Measurements from ENCODE around the gene HABP4. TPM values are rescaled to one million over a fixed set of nuclear protein-coding genes. Genes with fewer than 3 reads are reported as not detected.

HABP4 gene
- total and polyA plus RNA-seq, 9 of the 15 experiments (the other 6 are each of a cell fraction or from before 2014, with no cell fraction given) = 0.38 to 2.4 (median 1.9) TPM

GRCh38 chr9:96413302-96414221 is 36.4 kb upstream of the HABP4 start (continued):
- no peak for TF ChIP-seq TBP (optimal IDR thresholded peaks at IDR 0.05; ENCODE audit: low read depth, low read length)
- TF ChIP-seq, protein P1, sequence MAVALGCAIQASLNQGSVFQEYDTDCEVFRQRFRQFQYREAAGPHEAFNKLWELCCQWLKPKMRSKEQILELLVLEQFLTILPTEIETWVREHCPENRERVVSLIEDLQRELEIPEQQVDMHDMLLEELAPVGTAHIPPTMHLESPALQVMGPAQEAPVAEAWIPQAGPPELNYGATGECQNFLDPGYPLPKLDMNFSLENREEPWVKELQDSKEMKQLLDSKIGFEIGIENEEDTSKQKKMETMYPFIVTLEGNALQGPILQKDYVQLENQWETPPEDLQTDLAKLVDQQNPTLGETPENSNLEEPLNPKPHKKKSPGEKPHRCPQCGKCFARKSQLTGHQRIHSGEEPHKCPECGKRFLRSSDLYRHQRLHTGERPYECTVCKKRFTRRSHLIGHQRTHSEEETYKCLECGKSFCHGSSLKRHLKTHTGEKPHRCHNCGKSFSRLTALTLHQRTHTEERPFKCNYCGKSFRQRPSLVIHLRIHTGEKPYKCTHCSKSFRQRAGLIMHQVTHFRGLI (CRISPR knock-in tag; IDR thresholded peaks at IDR 0.05) = no peak
- TF ChIP-seq SMARCE1 (IDR thresholded peaks at IDR 0.05) = peak; percentile 63; the same call in 1 of the 2 replicates
- TF ChIP-seq ATF3 (IDR thresholded peaks at IDR 0.05) = no peak
- no peak for TF ChIP-seq ATF3 (CRISPR knock-in tag; conservative IDR thresholded peaks at IDR 0.05)
- TF ChIP-seq PHTF2 (CRISPR knock-in tag; IDR thresholded peaks at IDR 0.05) = no peak
- TF ChIP-seq NFE2 (IDR thresholded peaks at IDR 0.05; ENCODE audit: low read depth) = no peak
- no peak for TF ChIP-seq POLR2G (IDR thresholded peaks at IDR 0.05; ENCODE audit: low read depth, low read length)
- no peak for TF ChIP-seq ZNF354B (CRISPR knock-in tag; IDR thresholded peaks at IDR 0.05)
- no peak for TF ChIP-seq ZNF133 (CRISPR knock-in tag; IDR thresholded peaks at IDR 0.05)
- TF ChIP-seq, protein P2, sequence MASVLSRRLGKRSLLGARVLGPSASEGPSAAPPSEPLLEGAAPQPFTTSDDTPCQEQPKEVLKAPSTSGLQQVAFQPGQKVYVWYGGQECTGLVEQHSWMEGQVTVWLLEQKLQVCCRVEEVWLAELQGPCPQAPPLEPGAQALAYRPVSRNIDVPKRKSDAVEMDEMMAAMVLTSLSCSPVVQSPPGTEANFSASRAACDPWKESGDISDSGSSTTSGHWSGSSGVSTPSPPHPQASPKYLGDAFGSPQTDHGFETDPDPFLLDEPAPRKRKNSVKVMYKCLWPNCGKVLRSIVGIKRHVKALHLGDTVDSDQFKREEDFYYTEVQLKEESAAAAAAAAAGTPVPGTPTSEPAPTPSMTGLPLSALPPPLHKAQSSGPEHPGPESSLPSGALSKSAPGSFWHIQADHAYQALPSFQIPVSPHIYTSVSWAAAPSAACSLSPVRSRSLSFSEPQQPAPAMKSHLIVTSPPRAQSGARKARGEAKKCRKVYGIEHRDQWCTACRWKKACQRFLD (CRISPR knock-in tag; IDR thresholded peaks at IDR 0.05) = no peak
- no peak for TF ChIP-seq ZBED1 (IDR thresholded peaks at IDR 0.05)
- no peak for TF ChIP-seq ZNF253 (CRISPR knock-in tag; conservative IDR thresholded peaks at IDR 0.05)
- TF ChIP-seq, protein P3, sequence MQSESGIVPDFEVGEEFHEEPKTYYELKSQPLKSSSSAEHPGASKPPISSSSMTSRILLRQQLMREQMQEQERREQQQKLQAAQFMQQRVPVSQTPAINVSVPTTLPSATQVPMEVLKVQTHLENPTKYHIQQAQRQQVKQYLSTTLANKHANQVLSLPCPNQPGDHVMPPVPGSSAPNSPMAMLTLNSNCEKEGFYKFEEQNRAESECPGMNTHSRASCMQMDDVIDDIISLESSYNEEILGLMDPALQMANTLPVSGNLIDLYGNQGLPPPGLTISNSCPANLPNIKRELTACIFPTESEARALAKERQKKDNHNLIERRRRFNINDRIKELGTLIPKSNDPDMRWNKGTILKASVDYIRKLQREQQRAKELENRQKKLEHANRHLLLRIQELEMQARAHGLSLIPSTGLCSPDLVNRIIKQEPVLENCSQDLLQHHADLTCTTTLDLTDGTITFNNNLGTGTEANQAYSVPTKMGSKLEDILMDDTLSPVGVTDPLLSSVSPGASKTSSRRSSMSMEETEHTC (IDR thresholded peaks at IDR 0.05) = no peak
- no peak for TF ChIP-seq ILF3 (IDR thresholded peaks at IDR 0.05; ENCODE audit: borderline replicate concordance)
- TF ChIP-seq TEAD1 (CRISPR knock-in tag; IDR thresholded peaks at IDR 0.05) = no peak
- TF ChIP-seq SFPQ (IDR thresholded peaks at IDR 0.05; ENCODE audit: low read depth, low read length) = no peak
- TF ChIP-seq E2F3 (CRISPR knock-in tag; IDR thresholded peaks at IDR 0.05) = no peak
- no peak for TF ChIP-seq CEBPG (CRISPR knock-in tag; IDR thresholded peaks at IDR 0.05)
- TF ChIP-seq CEBPG (tag; conservative IDR thresholded peaks at IDR 0.05 in 1 of 2, IDR thresholded peaks at IDR 0.05 in 1 of 2) = no peak
- TF ChIP-seq KLF10 (CRISPR knock-in tag; IDR thresholded peaks at IDR 0.05) = no peak
- no peak for TF ChIP-seq DDX20 (tag; IDR thresholded peaks at IDR 0.05; ENCODE audit: low read depth)
